GM23338 (cell line): ENCODE data around the gene RTP5. TPM values are rescaled to one million over a fixed set of nuclear protein-coding genes. Genes with fewer than 3 reads are reported as not detected.

Source experiments
- CTCF ChIP-seq, 2 experiments: fragments of 200-600 bp in 1 of 2; sonication (generic) in 1 of 2; conservative IDR thresholded peaks; 2 replicates each; pipeline versions ENCODE4 v1.5.1 to v1.6.1; 2016 to 2017; ENCODE audit warnings: antibody characterized with exemption in 2 of 2, low read depth in 2 of 2, mild to moderate bottlenecking in 2 of 2, moderate library complexity in 1 of 2
- EZH2phosphoT487 ChIP-seq: fragments of 200-600 bp; sonication (generic); IDR thresholded peaks from one replicate; pipeline ENCODE4 v1.8.1; 2018; ENCODE audit warnings: antibody characterized with exemption; ENCODE audit not compliant: unreplicated experiment
- NANOG ChIP-seq: IDR thresholded peaks from 2 replicates; pipeline ENCODE4 v1.6.1; 2016; ENCODE audit warnings: antibody characterized with exemption, borderline replicate concordance
- POLR2AphosphoS5 ChIP-seq: IDR thresholded peaks from 2 replicates; pipeline ENCODE4 v1.6.1; 2016; ENCODE audit warnings: antibody characterized with exemption, low read depth
- ZNF331 ChIP-seq: fragments of 250-450 bp; sonication (Bioruptor Pico); IDR thresholded peaks from 2 replicates; pipeline ENCODE4 v1.5.0; 2020; ENCODE audit warnings: low read depth, mild to moderate bottlenecking, moderate library complexity
- polyA plus RNA-seq: library from polyadenylated mRNA; unstranded; fragments of >200 nt; fragmentation: Nextera tagmentation; extraction: Ambion mirVana; gene quantifications from 2 replicates; pipeline ENCODE4 v1.2.1, GENCODE V29; 2016
- total RNA-seq: library from RNA; depleted of rRNA; stranded (reverse); fragments of >200 nt; shearing (Covaris generic); gene quantifications from 2 replicates; pipeline ENCODE4 v1.2.3, GENCODE V29; 2014
- TF ChIP-seq, protein P1 (sequence below): fragments of 250-450 bp; sonication (Bioruptor Pico); IDR thresholded peaks from 2 replicates; pipeline ENCODE4 v1.5.0; 2020; ENCODE audit warnings: mild to moderate bottlenecking, moderate library complexity

RTP5 gene
- total and polyA plus RNA-seq, 2 experiments from 2014 or later, result not detected

- TF ChIP-seq, protein P1, sequence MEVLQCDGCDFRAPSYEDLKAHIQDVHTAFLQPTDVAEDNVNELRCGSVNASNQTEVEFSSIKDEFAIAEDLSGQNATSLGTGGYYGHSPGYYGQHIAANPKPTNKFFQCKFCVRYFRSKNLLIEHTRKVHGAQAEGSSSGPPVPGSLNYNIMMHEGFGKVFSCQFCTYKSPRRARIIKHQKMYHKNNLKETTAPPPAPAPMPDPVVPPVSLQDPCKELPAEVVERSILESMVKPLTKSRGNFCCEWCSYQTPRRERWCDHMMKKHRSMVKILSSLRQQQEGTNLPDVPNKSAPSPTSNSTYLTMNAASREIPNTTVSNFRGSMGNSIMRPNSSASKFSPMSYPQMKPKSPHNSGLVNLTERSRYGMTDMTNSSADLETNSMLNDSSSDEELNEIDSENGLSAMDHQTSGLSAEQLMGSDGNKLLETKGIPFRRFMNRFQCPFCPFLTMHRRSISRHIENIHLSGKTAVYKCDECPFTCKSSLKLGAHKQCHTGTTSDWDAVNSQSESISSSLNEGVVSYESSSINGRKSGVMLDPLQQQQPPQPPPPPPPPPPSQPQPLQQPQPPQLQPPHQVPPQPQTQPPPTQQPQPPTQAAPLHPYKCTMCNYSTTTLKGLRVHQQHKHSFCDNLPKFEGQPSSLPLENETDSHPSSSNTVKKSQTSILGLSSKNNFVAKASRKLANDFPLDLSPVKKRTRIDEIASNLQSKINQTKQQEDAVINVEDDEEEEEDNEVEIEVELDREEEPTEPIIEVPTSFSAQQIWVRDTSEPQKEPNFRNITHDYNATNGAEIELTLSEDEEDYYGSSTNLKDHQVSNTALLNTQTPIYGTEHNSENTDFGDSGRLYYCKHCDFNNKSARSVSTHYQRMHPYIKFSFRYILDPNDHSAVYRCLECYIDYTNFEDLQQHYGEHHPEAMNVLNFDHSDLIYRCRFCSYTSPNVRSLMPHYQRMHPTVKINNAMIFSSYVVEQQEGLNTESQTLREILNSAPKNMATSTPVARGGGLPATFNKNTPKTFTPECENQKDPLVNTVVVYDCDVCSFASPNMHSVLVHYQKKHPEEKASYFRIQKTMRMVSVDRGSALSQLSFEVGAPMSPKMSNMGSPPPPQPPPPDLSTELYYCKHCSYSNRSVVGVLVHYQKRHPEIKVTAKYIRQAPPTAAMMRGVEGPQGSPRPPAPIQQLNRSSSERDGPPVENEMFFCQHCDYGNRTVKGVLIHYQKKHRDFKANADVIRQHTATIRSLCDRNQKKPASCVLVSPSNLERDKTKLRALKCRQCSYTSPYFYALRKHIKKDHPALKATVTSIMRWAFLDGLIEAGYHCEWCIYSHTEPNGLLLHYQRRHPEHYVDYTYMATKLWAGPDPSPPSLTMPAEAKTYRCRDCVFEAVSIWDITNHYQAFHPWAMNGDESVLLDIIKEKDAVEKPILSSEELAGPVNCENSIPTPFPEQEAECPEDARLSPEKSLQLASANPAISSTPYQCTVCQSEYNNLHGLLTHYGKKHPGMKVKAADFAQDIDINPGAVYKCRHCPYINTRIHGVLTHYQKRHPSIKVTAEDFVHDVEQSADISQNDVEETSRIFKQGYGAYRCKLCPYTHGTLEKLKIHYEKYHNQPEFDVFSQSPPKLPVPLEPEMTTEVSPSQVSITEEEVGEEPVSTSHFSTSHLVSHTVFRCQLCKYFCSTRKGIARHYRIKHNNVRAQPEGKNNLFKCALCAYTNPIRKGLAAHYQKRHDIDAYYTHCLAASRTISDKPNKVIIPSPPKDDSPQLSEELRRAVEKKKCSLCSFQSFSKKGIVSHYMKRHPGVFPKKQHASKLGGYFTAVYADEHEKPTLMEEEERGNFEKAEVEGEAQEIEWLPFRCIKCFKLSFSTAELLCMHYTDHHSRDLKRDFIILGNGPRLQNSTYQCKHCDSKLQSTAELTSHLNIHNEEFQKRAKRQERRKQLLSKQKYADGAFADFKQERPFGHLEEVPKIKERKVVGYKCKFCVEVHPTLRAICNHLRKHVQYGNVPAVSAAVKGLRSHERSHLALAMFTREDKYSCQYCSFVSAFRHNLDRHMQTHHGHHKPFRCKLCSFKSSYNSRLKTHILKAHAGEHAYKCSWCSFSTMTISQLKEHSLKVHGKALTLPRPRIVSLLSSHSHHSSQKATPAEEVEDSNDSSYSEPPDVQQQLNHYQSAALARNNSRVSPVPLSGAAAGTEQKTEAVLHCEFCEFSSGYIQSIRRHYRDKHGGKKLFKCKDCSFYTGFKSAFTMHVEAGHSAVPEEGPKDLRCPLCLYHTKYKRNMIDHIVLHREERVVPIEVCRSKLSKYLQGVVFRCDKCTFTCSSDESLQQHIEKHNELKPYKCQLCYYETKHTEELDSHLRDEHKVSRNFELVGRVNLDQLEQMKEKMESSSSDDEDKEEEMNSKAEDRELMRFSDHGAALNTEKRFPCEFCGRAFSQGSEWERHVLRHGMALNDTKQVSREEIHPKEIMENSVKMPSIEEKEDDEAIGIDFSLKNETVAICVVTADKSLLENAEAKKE (CRISPR knock-in tag), result no peak
- TF ChIP-seq CTCF (conservative IDR thresholded peaks at IDR 0.05; ENCODE audit: low read depth in 2 of 2) (no peak), ZNF331 (CRISPR knock-in tag) (no peak), NANOG (no peak), EZH2phosphoT487 (no peak), POLR2AphosphoS5 (no peak)
These were observed 14.9 kb upstream of the RTP5 start (continued) for GRCh38 chr2:241854342-241855244.
